ENCODE measurements around the gene ZNF70. TPM values are rescaled to one million over a fixed set of nuclear protein-coding genes. Genes with fewer than 3 reads are reported as not detected.

ZNF70 gene
- total and polyA plus RNA-seq, 2 of the 13 experiments (the other 11 are each of a cell fraction or from before 2014, with no cell fraction given): 0.62 to 3.6 TPM

DNA sequence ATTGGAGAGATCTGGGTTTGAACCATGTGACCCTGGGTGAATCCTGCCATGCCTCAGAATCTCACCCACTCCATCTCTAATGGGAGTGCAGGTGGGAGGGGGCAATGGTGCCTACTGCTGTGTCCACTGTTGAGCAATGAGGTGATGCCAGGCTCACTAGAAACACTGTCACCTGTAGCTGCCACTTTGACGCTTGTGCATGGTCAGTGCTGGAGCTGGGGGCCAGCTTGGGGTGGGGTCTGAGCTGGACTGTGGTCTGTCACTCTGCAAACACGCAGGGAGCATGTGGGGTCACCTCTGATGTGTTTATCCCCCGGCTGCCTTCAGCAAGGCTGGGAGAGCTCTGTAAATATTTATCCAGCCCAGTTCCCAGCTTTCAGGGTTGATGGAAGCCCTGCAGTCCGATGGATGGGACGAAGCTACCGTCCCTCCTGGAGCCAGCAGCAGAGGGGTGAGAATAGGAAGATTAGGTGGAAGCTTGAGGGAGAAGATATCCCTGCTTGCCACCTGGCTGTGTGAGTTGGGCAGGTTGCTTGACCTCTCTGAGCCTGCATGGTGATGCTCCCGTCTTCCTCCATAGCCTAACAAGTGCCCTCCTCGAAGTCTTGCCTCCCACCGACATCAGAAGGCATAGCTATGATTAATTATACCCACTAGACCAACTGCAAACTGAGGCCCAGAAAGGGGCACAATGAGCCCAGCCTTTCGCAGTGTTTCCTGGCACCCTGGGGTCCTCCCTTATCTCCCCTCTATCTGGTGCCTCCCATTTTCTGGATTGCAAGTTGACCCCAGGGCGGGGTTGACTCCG is 23.4 kb upstream of the ZNF70 start (continued):
- TF ChIP-seq IRX3 (CRISPR knock-in tag; IDR thresholded peaks at IDR 0.05; ENCODE audit: borderline replicate concordance, low read depth): no peak
- no peak for TF ChIP-seq NFYC (CRISPR knock-in tag; IDR thresholded peaks at IDR 0.05)
- no peak for TF ChIP-seq MBD4 (IDR thresholded peaks at IDR 0.05; ENCODE audit: borderline replicate concordance, low read length)
- TF ChIP-seq ZNF672 (CRISPR knock-in tag; IDR thresholded peaks at IDR 0.05): no peak
- TF ChIP-seq ATF1 (CRISPR knock-in tag; IDR thresholded peaks at IDR 0.05): no peak
- 0 out of 2 replicates have a peak, but pooled peaks have one; percentile 39 for TF ChIP-seq KDM1A (CRISPR knock-in tag; IDR thresholded peaks at IDR 0.05)
- no peak for TF ChIP-seq NBN (conservative IDR thresholded peaks at IDR 0.05)
- TF ChIP-seq HNF1B (CRISPR knock-in tag; IDR thresholded peaks at IDR 0.05): peak; percentile 74
- TF ChIP-seq KLF15 (CRISPR knock-in tag; IDR thresholded peaks at IDR 0.05; ENCODE audit: borderline replicate concordance): no peak
- no peak for TF ChIP-seq ARID2 (CRISPR knock-in tag; IDR thresholded peaks at IDR 0.05; ENCODE audit: borderline replicate concordance)
- TF ChIP-seq JARID2 (CRISPR knock-in tag; IDR thresholded peaks at IDR 0.05; ENCODE audit: insufficient replicate concordance): no peak
- no peak; the same call in 1 of the 2 replicates for TF ChIP-seq PPARG (CRISPR knock-in tag; conservative IDR thresholded peaks at IDR 0.05)
- peak; percentile 61; the same call in 1 of the 2 replicates for TF ChIP-seq AHDC1 (CRISPR knock-in tag; IDR thresholded peaks at IDR 0.05; ENCODE audit: borderline replicate concordance)
- TF ChIP-seq, protein P1, sequence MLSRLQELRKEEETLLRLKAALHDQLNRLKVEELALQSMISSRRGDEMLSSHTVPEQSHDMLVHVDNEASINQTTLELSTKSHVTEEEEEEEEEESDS (CRISPR knock-in tag; IDR thresholded peaks at IDR 0.05; ENCODE audit: borderline replicate concordance): no peak
- TF ChIP-seq, protein P2, sequence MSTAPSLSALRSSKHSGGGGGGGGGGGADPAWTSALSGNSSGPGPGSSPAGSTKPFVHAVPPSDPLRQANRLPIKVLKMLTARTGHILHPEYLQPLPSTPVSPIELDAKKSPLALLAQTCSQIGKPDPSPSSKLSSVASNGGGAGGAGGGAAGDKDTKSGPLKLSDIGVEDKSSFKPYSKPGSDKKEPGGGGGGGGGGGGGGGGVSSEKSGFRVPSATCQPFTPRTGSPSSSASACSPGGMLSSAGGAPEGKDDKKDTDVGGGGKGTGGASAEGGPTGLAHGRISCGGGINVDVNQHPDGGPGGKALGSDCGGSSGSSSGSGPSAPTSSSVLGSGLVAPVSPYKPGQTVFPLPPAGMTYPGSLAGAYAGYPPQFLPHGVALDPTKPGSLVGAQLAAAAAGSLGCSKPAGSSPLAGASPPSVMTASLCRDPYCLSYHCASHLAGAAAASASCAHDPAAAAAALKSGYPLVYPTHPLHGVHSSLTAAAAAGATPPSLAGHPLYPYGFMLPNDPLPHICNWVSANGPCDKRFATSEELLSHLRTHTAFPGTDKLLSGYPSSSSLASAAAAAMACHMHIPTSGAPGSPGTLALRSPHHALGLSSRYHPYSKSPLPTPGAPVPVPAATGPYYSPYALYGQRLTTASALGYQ (CRISPR knock-in tag; IDR thresholded peaks at IDR 0.05): peak; percentile 85
- peak; percentile 72; the same call in 1 of the 2 replicates for TF ChIP-seq ZFP90 (CRISPR knock-in tag; IDR thresholded peaks at IDR 0.05; ENCODE audit: borderline replicate concordance)
- TF ChIP-seq ZNF232 (CRISPR knock-in tag; IDR thresholded peaks at IDR 0.05; ENCODE audit: borderline replicate concordance): 0 out of 2 replicates have a peak, but pooled peaks have one; percentile 29
- TF ChIP-seq TEAD2 (CRISPR knock-in tag; IDR thresholded peaks at IDR 0.05): no peak
- TF ChIP-seq FOXJ3 (CRISPR knock-in tag; IDR thresholded peaks at IDR 0.05; ENCODE audit: borderline replicate concordance): peak; percentile 87
- no peak for TF ChIP-seq PRMT3 (CRISPR knock-in tag; IDR thresholded peaks at IDR 0.05; ENCODE audit: borderline replicate concordance, low read depth)
- TF ChIP-seq BRCA1 (CRISPR knock-in tag; IDR thresholded peaks at IDR 0.05): no peak
